IPS DF 4.7 (cell line): Measurements from ENCODE around the gene PLK5.

ENCODE experiments used
- DNase-seq: peaks from one replicate; pipeline ENCODE4 v3.0.0-alpha.2; 2013; ENCODE audit warnings: low spot score; ENCODE audit errors: extremely low read depth

PLK5 gene

GRCh38 chr19:1555487-1556389 is 31.9 kb downstream of the PLK5 start:
- no peak for DNase-seq

GRCh38 chr19:1556390-1557070 is 32.7 kb downstream of the PLK5 start:
- no peak for DNase-seq

- no peak for DNase-seq
Measured at GRCh38 chr19:1558552-1558951, 34.7 kb downstream of the PLK5 start.

GRCh38 chr19:1560286-1560882 is 36.5 kb downstream of the PLK5 start:
- DNase-seq = no peak

- DNase-seq = no peak
Measured at GRCh38 chr19:1561236-1561842, 37.5 kb downstream of the PLK5 start.

GRCh38 chr19:1563251-1563650 is 39.4 kb downstream of the PLK5 start:
- DNase-seq = no peak

GRCh38 chr19:1566392-1567115 is 42.7 kb downstream of the PLK5 start:
- DNase-seq = no peak

GRCh38 chr19:1567116-1567847 is 43.4 kb downstream of the PLK5 start:
- DNase-seq = no peak

GRCh38 chr19:1567848-1568227 is 44.0 kb downstream of the PLK5 start:
- no peak for DNase-seq

GRCh38 chr19:1568320-1569019 is 44.6 kb downstream of the PLK5 start, which contains the start of gene MEX3D:
TSS of gene MEX3D (minus strand) at chr19:1568325. CDS start at chr19:1568058, 267 bp downstream.
- no peak for DNase-seq

- DNase-seq = no peak
Measured at GRCh38 chr19:1569997-1570396, 46.1 kb downstream of the PLK5 start.

- no peak for DNase-seq
Measured at GRCh38 chr19:1570836-1571235, 47.0 kb downstream of the PLK5 start.

GRCh38 chr19:1571358-1571757 is 47.5 kb downstream of the PLK5 start:
- DNase-seq = no peak

GRCh38 chr19:1572795-1573194 is 48.9 kb downstream of the PLK5 start:
- DNase-seq = no peak

GRCh38 chr19:1574354-1575136 is 50.7 kb downstream of the PLK5 start:
- DNase-seq = no peak

GRCh38 chr19:1575323-1576241 is 51.7 kb downstream of the PLK5 start:
- no peak for DNase-seq

GRCh38 chr19:1576242-1577089 is 52.6 kb downstream of the PLK5 start:
- DNase-seq = no peak
